Measurements from ENCODE around the gene BICRAL.
"Not testable (repeated sequence)": the region's sequence is repeated elsewhere in the genome, so short reads cannot be mapped to it uniquely, and the experiment has no call there.

BICRAL gene

DNA sequence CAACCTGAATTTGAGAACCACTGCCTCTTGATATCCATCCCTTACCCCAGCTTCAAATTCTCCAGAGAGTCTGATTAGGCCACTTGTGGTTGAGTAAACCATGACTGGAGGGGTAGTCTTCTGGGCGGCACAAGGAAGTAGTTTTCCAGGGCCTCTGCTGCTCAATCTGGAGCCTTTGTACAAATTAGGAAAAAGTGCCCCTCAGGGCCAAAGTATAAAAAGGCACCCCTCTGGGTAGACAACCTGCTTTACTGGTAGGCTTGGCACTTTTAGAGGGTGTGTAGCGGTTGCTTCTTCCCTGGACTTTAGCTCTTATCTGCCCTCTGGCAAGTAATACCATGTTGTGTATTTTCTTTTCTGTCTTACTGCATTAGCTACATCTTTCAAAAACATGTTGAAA, 64.7 kb downstream of the BICRAL start:
- no peak for DNase-seq (ENCODE audit: low spot score)

DNA sequence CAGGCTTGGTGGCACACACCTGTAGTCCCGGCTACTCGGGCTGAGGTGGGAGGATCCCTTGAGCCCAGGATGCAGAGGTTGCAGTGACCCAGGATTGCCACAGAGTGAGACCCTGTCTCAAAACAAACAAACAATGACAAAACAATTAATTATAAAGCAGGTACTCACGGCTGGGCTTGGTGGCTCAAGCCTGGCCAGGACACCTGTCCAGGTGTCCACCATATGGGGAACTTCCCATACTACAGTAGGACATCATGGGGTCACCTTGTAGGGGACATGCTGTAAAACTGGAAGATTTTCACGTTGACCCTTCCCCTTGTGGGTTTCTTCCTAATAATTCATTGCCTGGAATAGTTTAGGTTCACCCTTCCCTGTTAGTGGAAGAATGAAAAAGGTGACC, 66.8 kb downstream of the BICRAL start:
- DNase-seq (ENCODE audit: low spot score), result no peak

DNA sequence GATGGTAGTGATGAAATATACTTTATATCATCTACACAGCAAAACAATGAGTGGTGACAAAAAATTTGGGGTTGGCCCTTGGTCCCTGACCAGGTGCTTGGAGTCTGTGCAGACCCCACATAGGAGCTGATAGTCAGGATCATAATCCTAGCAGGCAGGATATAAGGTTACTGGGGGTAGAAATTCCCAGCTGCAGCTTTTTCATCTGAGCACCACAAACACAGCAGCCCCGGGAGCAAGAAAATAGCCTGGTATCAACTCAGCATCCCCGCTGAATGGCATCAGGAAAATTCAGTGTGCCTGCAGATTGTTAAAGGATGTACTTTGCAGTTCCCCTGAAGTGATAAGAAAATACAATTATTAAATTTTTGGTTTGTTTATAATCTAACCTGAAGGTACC, 69.7 kb downstream of the BICRAL start:
- DNase-seq (ENCODE audit: low spot score), result no peak

DNA sequence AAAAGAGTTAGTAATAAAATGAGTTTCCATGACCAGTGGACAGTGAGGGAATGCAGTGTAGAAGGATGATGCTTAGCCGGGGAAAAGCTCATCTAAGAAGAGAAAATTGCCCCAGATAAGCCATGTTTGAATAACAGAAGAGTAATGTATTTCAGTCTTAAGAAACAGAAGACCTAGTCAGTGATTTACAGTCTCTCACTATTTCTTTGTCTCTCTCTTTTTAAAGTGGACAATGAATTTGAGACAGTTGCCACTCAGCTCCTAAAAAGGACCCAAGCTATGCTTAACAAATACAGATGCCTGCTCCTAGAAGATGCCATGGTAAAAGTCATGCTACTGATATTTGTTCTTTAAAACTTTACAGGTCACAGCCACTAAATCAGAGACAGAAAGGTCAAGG, 78.2 kb downstream of the BICRAL start:
- no peak for DNase-seq (ENCODE audit: low spot score)

DNA sequence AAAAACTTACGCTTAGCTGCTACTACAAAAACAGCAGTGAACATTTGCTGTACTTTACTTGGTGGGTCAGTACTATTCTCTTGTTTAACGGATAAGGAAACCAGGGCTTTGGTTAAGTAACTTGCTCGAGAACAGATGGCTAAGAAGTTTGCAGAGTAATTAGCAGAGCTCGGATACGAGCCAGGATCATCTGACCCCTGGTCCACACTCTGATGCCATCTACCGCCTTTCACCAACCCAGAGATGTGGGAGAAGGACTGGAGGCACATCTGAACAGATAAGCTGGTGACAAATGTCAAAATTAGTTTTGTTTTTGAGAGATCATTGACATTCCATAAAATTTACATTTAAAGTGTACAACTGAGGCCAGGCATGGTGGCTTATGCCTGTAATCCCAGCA, 78.6 kb downstream of the BICRAL start:
- DNase-seq (ENCODE audit: low spot score), result no peak

DNA sequence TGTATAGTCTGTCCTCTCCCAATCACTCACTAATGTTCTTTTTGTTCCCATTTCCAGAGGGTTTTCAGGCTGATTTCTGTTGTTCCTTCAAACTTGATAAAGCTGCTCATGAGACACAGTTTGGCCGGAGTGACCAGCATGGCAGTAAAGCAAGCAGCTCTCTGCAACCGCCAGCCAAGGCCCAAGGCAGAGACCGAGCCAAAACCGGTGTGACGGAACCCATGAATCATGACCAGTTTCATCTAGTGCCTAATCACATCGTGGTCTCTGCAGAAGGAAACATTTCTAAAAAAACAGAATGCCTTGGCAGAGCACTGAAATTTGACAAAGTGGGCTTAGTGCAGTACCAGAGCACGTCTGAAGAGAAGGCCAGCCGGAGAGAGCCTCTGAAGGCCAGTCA, 82.8 kb downstream of the BICRAL start:
- DNase-seq (ENCODE audit: low spot score), result no peak

DNA sequence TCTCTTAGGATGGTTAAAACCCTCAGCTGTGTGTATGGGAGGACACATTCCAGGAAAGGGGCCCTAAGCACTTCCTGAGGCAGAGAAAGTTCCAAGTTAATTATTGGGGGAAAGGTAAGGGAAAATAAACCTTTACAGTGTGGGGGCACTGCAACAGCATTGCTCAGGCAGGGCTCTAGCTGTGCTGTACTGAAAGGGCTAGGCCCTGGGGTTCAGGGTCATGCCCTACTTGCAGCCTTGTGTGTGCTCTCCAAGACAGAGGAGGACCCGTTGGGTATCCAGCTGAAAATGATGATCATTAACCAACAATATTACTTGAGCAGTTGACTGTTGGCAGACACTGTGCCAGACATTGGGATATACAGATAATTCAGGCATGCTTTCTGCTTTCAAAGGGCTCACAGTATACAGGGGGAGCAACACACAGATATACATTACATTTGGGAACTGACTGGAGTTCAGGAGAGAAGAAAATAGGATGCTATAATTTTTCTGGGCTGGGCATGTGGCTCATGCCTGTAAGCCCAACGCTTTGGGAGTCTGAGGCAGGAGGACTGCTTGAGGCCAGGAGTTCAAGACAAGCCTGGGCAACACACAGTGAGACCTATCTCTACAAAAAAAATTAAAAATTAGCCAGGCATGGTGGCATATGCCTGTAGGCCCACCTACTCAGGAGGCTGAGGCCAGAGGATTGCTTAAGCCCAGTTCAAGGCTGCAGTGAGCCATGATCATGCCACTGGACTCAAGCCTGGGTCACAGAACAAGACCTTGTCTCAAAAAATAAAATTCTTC, 88.5 kb downstream of the BICRAL start:
- no peak for DNase-seq (ENCODE audit: low spot score)

DNA sequence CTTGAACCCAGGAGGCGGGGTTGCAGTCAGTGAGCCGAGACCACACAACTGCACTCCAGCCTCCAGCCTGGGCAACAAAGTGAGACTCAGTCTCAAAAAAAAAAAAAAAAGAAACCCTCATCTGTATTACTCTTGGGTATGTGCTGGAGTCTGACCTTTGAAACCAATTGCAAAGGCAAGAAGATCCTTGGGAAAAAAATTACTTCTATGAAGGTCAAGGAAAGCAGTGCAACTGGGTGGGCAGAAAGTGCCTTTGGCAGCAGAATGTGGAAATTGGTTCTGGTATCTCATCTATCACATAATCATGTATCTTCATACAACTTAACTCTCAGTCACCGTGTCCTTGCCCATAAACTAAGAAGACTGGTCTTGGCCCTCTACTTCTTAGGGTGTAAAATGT, 89.9 kb downstream of the BICRAL start:
- no peak for DNase-seq (ENCODE audit: low spot score)

DNA sequence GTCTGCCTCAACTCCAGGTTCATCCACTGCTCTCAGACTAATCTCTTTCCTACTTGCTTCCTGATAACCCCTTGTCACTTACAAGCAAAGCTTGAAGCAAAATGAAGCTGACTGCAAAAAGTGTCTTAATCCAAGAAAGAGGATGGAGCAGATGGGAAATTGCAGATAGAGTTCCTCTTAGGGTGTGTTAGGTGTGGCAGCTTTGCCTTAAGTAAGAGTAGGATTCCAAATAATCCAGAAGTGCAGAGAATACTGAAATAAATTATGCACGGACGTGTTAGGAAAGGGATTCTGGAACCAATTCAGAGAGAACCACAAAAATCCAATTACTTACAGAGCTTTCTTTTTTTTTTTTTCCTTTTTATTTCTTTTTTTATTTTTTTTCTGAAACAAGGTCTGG, 91.5 kb downstream of the BICRAL start:
- no peak for DNase-seq (ENCODE audit: low spot score)

DNA sequence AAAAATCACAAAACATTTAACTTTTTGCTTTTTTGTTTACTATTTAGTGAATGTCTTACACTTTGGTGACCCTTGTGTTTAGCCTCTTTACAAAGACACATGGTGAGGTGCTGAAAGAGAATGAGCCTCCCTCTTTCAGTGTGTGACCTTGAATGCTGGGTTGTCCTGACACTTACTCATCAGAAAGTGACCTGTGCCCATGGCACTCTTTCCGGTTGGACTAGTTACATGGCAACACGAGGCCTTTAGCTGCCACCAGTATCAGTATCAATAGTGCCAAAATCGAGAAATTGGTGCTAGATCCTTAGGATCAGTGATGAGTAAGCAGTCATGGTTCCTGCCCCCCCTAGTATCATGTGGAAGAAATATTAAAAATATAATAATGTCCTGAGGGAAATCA, 95.8 kb downstream of the BICRAL start:
- no peak for DNase-seq (ENCODE audit: low spot score)

DNA sequence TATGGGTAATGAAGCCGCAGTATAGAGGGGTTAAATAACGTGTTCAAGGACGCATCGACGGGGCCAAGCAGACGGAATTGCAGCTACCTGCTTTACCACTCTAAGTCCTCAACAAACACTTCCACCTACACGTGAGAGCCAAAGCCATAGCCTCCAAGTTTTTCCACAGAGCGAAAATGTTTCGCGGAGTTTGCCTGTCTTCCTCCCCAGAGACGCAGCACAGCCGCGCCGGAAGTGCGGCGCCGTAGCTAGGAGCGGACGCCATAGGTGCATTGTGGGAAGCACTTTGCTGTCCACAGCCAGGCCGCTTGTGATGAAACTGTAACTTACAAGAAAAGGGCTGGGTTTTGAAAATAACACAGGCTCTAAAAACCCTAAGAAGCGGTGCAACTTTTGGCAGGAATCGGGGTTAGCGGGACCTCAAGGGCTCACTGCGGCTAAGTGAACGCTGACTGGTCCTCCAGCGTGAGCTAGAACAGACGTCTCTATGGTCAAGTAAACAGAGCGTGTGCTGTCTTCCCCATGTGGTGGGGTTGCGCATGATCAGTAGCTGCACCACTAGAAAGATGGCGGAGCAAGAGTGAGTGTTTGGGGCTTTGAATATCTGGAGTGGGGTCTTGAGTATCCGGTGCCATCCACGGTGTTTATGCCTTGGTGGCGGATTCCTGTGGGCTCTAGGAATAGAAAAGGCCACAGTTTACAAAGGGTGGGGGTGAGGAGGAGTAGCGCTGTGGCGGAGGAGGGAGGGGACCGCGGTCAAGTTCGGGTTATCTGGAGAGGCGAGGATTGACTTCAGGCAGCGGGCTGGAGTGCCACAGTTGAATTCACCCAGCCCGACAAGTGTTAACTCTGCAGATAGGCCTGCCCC, 97.8 kb downstream of the BICRAL start, which contains the start of gene RPL7L1:
Gene RPL7L1, plus strand, starts transcription at position 245 of the 868 bp plus-strand sequence. Its CDS starts 295 bp downstream, at position 540.
- peak; percentile 79 for DNase-seq (ENCODE audit: low spot score)

DNA sequence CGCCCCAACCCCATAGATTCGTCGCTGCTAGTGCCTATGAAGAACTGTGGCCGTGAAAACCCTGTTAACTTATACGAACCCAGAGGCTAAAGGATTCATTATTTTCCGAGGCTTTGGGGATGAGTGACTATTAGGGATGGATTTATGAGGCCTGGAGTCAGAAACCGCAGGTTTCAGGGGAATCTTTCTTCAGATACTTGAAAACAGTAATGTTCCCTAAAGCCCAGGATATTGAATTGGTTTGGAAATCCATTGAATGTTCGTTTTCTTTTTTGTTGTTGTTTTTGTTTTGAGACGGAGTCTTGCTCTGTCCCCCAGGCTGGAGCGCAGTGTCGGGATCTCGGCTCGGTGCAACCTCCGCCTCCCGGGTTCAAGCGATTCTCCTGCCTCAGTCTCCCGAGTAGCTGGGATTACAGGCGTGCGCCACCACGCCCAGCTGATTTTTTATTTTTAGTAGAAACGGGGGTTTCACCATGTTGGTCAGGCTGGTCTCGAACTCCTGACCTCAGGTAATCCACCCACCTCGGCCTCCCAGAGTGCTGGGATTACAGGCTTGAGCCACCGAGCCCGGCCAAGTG, 98.5 kb downstream of the BICRAL start:
- DNase-seq (ENCODE audit: low spot score), result not testable (repeated sequence)

DNA sequence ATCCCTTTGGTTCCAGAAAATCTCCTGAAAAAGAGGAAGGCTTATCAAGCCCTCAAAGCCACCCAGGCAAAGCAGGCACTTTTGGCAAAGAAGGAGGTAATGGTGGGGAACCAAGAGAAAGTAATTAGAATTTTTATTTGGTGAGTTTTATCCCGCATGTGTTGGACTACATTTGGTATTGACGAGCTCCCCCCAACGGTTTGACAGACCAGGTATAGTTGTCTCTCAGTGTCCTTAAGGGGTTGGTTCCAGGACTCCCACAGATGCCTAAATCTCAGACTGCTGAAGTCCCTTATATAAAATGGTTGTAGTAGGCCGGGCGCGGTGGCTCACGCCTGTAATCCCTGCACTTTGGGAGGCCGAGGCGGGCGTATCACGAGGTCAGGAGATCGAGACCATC, 99.0 kb downstream of the BICRAL start:
- DNase-seq (ENCODE audit: low spot score), result not testable (repeated sequence)

DNA sequence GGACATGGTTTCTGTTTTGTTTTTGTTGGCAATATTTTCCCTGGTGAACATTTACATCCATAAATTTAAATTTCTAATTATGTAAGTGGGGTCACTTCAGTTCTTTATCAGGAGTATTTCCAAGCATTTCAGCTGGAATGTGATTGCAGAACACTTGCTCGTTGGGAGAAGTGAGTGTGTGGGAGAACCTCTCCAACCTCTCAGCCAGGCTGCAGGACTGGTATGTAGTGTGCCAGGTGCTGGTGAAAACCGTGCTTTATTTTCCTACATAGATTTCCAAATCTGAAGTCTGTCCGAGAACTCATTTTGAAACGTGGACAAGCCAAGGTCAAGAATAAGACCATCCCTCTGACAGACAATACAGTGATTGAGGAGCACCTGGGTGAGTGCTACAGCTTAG, 103.8 kb downstream of the BICRAL start:
- DNase-seq (ENCODE audit: low spot score), result no peak

DNA sequence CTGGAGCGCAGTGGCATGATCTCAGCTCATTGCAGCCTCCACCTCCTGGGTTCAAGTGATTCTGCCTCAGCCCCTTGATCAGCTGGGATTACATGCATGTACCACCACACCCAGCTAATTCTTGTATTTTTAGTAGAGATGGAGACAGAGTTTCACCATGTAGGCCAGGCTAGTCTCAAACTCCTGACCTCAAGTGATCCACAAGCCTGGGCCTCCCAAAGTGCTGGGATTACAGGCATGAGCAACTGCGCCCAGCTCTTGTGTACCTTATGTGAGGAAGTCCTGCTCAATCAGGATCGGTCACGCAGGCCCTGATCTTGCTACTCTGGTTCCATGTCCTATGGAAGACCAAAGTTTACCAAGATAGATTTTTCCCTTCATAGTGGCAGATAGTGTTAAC, 106.3 kb downstream of the BICRAL start:
- DNase-seq (ENCODE audit: low spot score), result not testable (repeated sequence)

DNA sequence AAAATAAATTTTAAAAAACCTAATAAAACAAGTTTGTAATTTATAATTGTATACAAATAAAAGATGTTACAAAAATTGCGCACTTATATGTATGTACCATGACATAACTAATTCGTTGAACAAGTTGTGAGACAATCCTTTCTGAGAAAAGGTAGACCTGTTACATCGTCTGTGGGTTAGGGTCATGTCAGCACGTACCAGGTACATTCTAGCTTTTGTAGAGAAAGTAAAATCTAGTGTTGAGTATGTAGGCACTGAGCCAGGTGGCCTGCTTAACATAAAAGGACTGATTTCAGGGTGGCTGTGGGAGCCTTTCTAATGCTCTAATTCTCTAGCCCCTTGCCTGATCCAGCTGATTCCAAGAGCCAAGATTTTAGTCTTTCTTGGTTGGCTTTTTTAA, 108.0 kb downstream of the BICRAL start:
- DNase-seq (ENCODE audit: low spot score), result no peak

DNA sequence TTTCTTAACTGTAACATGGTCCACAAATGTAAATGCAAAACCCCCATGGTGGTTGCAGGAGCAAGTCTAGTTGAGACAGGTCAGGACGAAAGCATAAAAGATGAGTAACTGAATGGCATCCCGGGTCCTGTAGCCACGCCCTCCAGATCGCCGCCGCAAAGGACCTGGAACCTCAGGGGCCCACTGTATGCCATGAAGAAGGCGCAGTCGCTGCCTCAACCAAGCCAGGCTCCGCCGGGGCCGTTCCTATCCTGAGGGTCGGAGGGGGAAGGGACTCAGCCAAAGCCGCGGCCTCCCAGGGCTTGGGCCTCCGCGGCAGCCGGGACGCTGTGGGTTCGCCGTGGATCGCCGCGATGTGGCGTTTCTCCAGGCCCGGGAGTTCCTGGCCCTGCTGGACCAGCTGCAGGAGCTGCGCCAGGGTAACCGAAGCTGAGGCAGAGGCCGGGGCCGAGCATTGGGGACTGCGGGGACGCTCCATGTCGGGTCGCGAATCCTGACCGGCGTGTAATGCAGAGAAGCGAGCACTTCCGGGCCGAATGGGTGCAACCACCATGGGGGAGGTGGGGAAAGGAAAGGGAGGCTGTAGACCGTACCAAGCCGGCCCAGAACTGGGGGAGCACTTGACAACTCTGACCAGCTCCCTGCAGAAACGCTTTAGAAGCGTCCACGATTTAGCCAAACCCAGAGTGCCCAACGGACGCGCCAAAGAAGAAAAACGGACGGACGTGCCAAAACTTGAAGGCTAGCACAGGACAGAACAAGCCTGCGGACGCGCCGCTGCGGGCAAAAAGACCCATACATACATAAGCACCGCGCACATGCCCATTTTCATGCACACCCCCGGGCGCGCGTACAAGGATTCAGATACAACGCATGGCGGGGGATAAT, 108.7 kb downstream of the BICRAL start:
- peak; percentile 97 for DNase-seq (ENCODE audit: low spot score)

DNA sequence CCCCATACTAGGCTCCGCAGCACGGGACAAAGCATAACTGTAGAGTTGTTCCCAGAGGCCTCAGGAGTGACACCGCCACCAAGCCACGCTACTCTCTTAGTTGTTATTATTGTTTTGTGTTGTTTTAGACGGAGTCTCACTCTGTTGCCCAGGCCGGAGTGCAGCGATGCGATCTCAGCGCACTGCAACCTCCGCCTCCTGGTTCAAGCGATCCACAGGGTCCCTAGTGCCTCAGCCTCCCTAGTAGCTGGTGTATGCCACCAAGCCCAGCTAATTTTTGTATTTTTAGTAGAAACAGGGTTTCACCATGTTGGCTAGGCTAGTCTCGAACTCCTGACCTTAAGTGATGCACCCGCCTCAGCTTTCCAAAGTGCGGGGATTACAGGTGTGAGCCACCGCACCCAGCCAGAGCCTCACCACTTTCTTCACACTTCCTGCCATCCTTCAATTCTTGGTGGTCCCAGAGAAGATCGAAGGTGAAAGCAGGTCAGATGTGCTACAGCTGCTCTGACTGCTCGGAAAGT, 109.4 kb downstream of the BICRAL start:
- no peak for DNase-seq (ENCODE audit: low spot score)

DNA sequence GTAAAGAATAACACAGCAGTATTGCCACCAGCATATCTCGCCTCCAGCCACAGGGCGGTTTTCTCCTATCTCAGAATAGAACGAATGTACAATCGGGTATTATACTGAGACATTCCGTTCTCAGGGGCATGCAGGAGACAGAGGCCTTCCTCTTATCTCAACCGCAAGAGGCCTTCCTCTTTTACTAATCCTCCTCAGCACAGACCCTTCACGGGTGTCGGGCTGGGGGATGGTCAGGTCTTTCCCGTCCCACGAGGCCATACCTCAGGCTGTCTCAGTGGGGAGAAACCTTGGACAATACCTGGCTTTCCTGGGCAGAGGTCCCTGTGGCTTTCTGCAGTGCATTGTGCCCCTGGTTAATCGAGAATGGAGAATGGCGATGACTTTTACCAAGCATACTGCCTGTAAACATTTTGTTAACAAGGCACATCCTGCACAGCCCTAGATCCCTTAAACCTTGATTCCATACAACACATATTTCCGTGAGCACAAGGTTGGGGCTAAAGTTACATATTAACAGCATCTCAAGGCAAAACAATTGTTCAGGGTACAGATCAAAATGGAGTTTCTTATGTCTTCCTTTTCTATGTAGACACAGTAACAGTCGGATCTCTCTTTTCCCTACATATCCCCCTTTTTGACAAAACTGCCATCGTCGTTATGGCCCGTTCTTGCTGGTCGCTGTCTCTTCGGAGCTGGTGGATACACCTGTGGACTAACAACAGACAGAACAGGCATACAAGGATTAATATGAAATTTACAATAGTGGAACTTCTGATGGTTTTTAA, 112.4 kb downstream of the BICRAL start:
- not testable (repeated sequence) for DNase-seq (ENCODE audit: low spot score)

DNA sequence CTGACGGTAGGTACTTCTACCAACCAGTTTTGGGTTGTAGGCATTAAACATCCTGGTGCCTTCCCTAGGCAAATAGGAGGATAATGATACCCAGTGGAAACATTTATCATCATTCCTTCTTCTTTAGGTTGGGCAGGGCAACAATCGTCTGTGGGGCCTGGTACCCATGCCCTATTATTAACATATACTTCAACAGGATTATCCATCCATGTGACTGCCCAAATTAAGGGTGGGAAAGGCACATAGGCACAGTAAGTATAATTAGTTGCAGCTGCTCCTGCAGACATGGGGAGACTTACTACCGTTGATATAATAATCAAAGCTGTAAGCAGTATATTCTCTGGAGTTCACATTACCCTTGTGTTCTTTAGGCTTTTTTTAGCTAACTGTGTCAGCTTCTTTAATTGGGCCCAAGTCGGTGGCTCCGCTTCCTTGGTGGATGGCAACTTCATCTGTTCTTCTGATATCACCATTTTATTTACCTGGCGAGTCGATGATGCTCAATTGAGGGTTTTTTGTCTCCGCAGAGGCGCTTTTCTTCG, 114.4 kb downstream of the BICRAL start:
- no peak for DNase-seq (ENCODE audit: low spot score)
